Measurements from ENCODE around the gene METRN.

Gene METRN

GRCh38 chr16:714558-715476 is at the start of gene METRN:
Gene METRN, plus strand, starts transcription at chr16:715118. Its CDS starts 172 bp downstream, at chr16:715290.
- peak; percentile 91 for DNase-seq (ENCODE audit: low spot score)

GRCh38 chr16:666572-666971 is 48.3 kb upstream of the METRN start:
- no peak for DNase-seq (ENCODE audit: low spot score)

- no peak for DNase-seq (ENCODE audit: low spot score)
Measured at GRCh38 chr16:667113-667779, 47.7 kb upstream of the METRN start.

GRCh38 chr16:667780-668518 is 47.0 kb upstream of the METRN start, which contains the start of gene RHOT2:
Gene RHOT2, plus strand, starts transcription at chr16:668132. Its CDS starts 68 bp downstream, at chr16:668200.
- DNase-seq (ENCODE audit: low spot score) = peak; percentile 93

- no peak for DNase-seq (ENCODE audit: low spot score)
Measured at GRCh38 chr16:668519-669171, 46.3 kb upstream of the METRN start.

- no peak for DNase-seq (ENCODE audit: low spot score)
Measured at GRCh38 chr16:669666-670065, 45.3 kb upstream of the METRN start.

GRCh38 chr16:670485-671352 is 44.2 kb upstream of the METRN start:
- no peak for DNase-seq (ENCODE audit: low spot score)

- no peak for DNase-seq (ENCODE audit: low spot score)
Measured at GRCh38 chr16:671353-672131, 43.4 kb upstream of the METRN start.

- DNase-seq (ENCODE audit: low spot score) = no peak
Measured at GRCh38 chr16:672371-672770, 42.5 kb upstream of the METRN start.

- no peak for DNase-seq (ENCODE audit: low spot score)
Measured at GRCh38 chr16:672851-673250, 42.1 kb upstream of the METRN start.

- no peak for DNase-seq (ENCODE audit: low spot score)
Measured at GRCh38 chr16:673399-673991, 41.4 kb upstream of the METRN start.

GRCh38 chr16:674214-674881 is 40.6 kb upstream of the METRN start:
- no peak for DNase-seq (ENCODE audit: low spot score)

- DNase-seq (ENCODE audit: low spot score) = peak; percentile 48
Measured at GRCh38 chr16:674968-675883, 39.7 kb upstream of the METRN start, which contains the start of gene RHBDL1. Gene RHBDL1, plus strand, starts transcription at chr16:675671. Its CDS starts 120 bp downstream, at chr16:675791.

GRCh38 chr16:675884-676564 is 38.9 kb upstream of the METRN start:
- DNase-seq (ENCODE audit: low spot score) = no peak

GRCh38 chr16:676565-676902 is 38.4 kb upstream of the METRN start:
- no peak for DNase-seq (ENCODE audit: low spot score)

GRCh38 chr16:676913-677312 is 38.0 kb upstream of the METRN start:
- no peak for DNase-seq (ENCODE audit: low spot score)

Data from Ammon's horn (tissue), 1 donor.